HG02943 (cell line): ENCODE measurements around the gene NDUFS2.

ENCODE experiments used
- ATAC-seq: cut with Tn5 transposase; IDR thresholded peaks from one replicate; pipeline ENCODE4 v1.9.1; 2021; ENCODE audit warnings: mild to moderate bottlenecking, low read depth, moderate library complexity; ENCODE audit not compliant: unreplicated experiment

Gene NDUFS2

DNA sequence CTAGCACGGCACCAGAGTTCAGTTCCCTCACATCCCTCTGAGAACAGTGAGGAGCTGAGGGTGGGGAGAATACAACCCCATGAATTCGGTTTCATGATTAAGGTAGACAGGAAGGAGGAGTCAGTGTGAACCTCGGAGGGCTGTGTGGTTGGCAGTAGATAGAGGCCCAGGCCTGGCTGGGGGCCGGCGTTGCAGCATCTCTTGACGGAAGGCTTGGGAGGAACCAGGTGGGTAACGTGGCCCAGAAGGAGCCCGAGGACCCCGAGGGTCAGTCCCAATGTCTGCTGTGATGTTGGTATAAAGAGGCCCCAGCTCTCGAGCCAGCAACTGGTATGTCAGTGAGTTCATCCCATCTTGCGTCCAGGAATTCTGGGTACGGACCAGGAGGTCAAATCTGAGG is 30.5 kb upstream of the NDUFS2 start:
- ATAC-seq, result no peak

DNA sequence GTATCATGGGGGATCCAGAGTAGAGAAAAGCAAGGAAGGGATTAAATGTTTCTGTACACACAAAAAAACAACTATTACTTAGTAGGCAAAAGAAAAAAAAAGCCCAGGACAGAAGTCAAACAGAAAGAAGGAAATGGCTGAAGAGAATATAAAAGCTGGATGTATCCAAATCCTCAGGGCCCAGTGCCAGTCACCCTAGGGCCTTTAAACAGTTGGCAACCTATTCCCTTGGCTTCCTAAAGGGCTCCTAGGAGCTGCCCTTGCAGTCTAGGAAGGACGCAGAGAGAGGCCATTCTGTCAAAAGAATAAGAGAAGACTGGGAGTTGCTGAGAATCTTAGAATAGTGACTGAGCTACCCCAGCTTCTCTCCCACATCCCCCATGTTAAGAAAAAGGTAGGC is 29.8 kb upstream of the NDUFS2 start:
- no peak for ATAC-seq

DNA sequence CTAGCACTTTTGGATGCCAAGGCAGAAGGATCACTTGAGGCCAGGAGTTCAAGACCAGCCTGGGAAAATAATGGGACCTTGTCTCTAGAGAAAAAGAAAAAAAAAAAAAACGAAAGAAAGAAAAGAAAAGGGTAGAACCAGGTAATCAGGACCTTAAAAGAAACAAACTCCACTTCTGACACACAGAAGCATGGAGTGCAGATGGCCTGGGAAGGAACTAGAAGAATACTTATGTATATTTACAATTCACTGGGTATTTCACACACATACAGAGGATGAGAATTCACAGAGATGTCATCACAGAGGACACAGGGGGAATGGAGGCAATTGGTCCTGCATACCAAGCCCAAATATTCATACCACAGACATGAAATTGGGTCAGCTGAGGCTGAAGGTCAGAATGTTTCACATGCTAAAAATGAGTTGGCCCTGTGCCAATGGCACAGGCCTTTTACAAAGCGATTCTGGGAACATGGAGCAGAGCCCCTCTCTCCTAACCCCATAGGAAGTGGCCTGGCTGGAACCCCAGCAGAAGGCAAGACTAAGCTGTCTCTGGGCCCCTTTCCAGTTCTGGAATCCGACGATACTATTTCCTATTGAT is 29.3 kb upstream of the NDUFS2 start:
- ATAC-seq, result no peak

DNA sequence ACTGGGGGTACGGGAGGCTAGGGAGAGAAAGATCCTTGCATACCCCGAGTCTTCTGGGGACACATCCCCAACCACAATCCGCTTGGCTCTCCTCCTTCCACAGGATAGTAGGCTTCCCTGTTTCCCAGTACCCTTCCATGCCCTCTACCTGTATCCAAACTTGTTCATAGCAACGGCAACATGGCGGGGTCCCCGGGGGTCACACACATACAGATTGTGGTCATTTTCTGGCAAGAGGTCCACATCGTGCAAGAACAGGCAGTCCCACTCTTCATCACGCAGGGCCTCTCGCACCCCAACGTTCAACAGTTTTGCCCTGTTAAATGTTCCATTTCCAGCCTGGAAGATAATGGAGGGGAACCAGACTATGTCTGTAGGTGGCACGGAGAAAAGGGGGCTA is 28.5 kb upstream of the NDUFS2 start:
- ATAC-seq, result no peak

DNA sequence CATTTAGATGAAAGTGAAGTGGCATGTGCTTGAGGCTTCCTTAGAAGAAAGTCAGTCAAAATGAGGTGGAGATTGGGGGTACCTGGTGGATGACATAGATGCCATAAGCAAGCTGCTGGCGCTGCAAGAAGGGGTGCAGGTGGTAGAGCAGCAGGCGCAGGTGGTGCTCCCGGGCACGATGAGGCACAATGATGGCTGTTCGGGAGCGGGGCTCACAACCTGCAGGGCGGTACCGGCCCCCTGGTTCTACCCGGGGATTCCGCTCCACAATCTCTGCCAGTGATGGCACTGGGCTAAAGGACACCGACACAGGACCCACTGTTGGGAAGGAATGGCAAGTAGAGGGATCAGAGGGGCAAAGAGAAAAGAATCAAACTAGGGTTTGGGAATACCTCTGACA is 27.3 kb upstream of the NDUFS2 start:
- ATAC-seq, result no peak

DNA sequence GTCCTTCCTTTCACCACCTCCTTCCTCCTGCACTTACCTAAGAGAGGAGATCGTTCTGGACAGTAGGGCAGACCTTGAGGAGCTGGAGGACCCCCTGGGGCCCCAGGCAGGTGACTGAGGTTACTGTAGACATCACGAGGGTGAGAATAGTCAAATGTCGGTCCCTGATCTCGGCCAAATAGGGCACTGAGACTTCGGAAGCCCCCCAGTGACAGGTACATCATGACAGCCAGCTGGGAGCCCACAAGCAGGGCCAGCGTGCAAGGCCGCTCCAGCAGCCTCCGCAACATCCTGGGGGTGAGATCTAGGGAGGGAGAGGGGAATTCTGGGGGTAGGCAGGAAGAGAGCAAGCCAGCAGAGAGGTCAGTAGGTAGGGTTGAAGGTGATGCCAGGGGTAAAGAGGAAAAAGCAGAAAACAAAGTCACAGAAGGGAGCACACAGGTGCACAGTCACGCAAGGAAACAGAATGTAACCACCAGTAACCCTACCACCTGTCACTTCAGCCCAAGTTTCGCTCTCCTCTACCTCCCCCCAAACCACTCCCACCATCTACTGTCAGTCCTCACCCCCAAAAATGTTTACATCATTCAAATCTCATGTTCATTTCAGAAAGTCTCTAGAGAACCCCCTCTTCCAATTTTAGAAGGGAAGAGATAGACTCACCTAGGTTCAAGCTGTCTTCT is 26.3 kb upstream of the NDUFS2 start:
- ATAC-seq, result no peak

DNA sequence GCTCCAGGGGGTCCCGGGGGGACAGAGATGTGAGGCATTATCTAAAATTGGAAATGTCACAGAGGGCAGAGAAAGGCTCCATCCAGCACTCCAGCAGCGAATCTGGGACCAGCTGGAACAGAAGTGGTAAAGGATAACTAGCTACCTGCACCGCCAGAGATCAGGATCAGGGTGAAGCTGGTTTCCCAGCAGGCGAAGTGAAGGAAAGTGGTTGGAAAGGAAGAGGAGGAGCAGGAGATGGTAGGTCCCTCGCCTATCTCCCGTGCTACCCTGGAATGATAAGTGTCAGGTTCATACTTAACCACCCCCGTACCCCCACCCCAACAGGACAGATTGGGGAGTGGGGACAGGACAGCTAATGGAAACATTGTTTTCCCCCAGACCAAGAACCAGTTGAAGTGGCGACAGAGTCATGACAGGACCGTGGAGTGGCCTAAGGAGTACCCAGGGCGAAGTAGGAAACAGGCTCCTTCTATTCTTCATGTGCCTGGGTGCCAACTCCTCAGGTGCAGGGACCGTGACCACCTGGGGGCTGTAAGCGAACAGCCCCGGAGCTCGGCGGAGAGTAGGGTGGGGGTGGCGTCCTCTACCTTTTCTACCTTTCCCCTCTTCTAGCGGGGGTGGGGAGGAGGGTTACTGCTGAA is 25.6 kb upstream of the NDUFS2 start:
- no peak for ATAC-seq

DNA sequence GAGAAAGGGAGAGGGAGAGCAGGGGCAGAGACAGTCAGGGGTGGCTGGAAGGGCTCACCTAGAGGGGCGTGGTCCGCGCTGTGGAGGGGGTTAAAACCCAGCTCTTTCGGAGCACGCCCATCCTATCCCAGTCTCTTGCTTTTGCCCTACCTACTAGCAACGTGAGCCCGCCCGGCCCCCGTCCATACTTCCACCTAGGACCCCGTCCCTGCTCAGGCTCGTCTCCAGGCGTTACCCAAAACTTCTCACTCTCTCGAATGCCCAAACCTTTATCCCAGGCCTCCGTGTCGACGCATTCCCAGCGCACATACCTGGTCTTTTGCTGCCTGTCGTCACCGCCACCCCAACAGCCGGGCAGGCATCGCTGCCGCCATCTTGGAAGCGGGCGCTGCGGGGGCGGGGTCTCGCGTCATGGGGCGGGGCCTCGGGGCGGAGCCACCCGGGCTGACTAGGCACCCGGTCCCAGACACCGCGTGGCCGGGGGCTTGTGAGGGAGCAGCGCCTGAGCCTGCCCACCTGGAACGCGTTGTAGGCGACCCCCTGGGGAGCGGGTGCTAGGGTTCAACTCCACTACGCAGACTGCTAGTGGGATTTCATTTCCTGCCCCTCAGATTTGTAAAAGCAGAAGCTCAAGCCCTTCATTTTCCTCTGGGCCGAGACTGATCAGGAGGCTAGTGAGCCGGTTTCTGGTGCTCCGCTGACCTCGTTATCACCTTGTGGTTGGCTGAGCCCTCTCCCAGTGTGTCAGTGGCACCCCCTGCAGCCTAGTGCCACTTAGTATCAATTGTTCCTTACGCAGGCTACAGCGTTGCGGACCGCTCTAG is 24.8 kb upstream of the NDUFS2 start, which contains the start of gene B4GALT3:
Gene B4GALT3 (minus strand): TSS at position 396 of the 824 bp plus-strand sequence. CDS start 1,447 bp downstream, outside the sequence.
- ATAC-seq, result peak; percentile 67

DNA sequence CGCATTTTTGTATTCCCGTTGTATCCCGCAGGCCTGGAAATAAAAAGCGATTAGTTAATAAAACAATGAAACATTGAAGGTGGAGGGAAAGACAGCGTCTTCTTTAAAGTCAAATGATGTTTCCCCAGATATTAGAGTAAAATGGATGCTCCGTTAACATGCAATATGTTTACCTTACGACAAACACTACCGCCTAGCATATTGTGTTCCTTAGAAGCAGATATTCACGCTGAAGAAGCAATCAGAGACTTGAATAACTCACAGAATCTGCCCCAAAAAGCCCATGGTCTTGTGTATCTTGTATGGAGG is 24.3 kb upstream of the NDUFS2 start:
- no peak for ATAC-seq

DNA sequence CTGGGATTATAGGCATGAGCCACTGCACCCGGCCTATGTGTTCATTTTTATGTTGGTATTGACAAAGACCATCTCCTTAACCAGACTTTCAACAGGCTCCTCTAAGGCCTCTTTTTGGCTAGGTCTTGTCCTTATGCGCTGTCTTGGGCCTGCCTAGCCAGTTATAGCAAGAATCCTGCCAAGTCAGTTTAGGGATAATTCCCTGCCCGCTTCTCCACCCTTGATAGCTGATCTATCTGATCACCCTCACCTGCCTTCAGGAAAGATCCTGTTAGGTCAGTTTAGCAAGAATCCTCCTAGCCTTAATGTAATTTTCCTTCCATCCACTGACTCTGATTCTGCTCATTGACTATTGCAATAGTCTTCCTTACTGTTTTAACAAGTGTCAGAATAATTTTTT is 22.5 kb upstream of the NDUFS2 start:
- no peak for ATAC-seq

DNA sequence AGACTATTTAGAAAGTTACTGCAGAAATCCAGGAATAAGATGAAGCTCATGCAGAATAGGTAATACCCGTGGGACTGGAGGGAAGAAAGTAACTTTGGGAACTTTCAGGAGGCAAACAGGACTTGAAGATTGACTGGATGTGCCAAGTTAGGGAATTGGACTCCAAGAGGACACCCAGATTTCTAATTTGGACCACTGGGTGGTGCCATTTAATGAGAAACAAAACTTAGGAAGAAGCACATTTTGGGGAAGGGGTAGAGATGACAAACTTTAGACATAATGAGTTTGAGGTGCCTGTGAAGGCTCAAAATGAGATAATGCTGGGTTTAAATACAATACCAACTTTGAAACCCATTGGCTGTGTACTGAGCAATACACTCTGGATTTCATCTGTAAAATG is 21.5 kb upstream of the NDUFS2 start:
- no peak for ATAC-seq

DNA sequence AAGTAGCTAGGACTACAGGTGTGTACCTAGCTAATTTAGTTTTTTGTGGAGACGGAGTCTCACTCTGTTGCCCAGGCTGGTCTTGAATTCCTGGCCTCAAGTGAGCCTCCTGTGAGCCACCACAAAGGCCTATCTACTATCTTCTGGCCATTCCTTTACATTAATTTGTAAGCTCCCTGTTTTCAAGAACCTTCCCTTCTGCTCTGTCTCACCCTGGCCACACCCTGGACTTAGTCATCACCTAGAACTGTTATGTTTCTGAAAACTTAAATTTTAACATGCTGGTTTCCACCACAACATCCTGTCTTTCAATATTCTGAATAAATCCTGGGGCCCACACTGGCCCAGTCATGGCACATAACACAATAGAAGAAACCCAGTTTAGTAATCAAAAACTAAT is 20.0 kb upstream of the NDUFS2 start:
- ATAC-seq, result no peak

DNA sequence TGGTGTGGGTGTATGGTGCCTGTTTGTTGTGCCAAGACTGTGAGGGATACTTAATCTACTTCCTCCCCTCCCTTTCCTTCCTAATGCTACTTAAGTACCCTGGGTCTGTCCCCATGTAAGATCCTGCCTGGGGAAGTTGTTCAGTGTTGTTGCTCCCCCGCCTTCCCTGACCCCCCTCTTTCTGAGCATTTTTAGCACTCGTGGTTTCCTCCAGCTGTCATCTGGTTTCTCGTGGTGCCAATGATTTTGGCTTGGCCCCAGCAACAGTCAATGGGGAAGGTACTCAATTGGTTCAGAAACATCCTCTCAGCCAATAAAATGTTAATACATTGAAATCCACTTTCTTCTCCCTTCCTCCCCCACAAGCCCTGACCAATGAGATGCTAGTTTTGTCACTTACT is 16.9 kb upstream of the NDUFS2 start:
- ATAC-seq, result peak; percentile 68

DNA sequence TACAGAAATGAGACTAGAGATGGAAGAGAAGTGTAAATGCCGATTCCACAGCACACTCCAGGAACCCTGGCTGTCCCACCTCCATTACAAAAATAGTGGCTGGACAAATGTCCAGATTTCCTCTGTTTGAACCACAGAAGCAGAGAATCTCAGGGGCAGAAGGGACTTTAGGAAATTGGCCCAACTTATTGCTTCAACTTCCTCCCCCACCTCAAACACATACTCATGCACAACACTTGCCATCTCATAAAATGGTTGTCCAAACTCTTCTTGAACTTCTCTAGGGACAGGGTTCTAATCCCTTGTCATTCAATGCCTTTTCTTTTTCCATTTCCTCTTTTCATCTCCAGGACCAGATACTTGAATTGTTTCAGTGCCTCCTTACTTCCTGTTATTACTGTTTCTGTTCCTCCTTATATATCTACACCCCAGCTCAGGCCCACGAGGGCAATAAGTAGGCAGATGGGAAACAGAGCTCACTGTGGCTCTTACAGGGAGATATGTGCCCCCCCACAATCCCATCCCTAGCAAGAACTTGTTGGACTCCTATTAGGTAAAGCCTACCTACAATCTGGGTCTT is 16.3 kb upstream of the NDUFS2 start:
- ATAC-seq, result peak; percentile 27

DNA sequence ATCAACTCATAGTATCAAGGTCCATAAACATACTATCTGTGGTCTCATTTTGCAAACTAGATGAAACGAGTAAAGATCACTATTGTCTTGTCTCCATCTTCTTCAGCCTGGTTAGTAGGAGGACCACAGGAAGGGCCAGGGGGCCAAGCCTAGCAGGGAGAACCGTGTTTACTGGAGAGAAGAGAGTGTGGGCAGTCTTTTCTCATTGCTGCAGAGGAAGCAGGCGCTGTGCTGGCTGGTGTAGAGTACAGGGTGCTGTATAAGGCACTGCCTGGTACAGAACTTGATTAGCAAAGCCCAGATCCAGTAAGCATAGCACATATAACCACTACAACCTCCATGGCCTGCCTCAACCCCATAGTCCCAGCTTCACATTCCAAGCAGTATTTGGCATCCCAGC is 14.9 kb upstream of the NDUFS2 start:
- no peak for ATAC-seq

DNA sequence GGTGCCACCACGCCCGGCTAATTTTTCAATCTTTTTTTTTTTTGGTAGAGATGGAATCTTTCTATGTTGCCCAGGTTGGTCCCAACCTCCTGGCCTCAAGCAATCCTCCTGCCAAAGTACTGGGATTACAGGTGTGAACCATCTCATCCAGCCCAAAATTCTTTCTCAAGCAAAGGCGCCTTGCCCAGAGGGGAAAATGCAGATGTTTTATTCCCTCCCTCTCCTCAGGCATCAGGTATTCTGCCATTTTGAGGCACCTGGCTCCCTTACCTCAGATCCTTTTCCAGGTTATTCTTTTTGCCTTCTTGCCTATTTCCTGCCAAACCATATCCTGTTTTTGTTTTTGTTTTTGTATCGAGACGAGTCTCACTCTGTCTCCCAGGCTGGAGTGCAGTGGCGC is 13.8 kb upstream of the NDUFS2 start:
- ATAC-seq, result no peak

DNA sequence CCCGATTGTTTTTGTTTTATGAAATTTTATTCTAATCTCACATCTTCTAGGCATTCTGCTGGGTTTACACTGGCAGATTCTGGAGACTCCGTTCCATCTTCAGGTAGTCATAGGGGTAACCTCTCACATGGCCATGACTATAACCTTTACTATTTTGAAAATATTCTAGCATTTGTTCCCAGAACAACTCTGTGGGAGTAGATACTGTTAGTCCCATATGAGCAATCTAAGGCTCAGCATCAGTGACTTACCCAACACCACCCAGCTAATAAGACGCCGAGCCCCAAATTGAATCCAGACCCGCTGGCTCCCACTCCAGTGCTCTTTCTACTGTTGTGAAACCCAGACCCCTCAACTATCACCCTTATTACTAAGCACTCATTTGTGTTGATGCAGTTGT is 13.1 kb upstream of the NDUFS2 start:
- ATAC-seq, result no peak

DNA sequence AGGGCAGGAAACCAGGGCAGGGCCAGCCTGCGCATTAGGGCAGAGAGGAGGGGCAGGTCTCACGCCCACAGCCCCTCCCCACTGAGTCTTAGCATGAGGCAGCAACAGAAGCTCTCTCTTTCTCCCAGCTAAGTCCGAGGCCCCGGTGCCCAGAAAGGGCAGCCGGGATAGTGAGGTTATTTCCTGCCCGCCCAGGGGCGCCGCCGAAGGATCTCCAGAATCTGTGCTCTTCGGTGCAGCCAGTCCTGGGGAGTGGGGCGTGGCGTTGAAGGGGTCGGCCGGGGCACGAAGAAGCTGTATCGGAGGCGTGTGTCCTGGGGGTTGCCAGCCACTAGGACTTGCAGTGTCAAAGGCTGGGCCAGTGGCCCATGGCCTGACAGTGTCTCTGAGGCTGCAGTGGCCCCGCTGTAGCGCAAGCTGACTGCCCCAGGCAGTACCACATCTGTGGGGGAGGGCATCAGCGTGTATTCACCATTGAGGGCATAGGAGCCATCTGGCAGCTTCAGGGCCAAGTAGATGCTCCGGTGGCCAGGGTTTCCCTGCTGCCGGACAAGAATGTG is 11.1 kb upstream of the NDUFS2 start:
- no peak for ATAC-seq

DNA sequence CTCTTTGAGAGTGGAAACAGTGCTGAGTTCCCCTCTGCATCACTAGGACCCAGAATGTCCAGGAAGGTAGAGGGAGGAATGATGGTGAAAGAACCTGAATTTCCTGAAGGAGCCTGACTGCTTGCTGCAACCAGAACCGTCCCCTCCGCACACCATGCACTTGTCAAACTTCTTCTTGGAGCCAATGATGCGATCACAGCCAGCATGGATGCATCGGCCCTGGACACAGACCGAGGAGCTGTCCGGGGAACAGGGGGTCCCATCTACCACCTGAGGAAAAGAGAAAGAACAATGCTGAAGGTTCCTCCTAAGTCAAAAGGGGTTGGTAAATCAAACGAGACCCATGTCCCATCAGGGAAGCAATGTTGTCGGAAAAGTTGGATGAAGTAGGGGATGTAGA is 10.2 kb upstream of the NDUFS2 start:
- no peak for ATAC-seq
